Measurements from ENCODE around the gene RAB11FIP5. TPM values are rescaled to one million over a fixed set of nuclear protein-coding genes. Genes with fewer than 3 reads are reported as not detected.

The RAB11FIP5 gene
- total and polyA plus RNA-seq, 2 donors from 2014 or later: 49.6 to 57.1 TPM

DNA sequence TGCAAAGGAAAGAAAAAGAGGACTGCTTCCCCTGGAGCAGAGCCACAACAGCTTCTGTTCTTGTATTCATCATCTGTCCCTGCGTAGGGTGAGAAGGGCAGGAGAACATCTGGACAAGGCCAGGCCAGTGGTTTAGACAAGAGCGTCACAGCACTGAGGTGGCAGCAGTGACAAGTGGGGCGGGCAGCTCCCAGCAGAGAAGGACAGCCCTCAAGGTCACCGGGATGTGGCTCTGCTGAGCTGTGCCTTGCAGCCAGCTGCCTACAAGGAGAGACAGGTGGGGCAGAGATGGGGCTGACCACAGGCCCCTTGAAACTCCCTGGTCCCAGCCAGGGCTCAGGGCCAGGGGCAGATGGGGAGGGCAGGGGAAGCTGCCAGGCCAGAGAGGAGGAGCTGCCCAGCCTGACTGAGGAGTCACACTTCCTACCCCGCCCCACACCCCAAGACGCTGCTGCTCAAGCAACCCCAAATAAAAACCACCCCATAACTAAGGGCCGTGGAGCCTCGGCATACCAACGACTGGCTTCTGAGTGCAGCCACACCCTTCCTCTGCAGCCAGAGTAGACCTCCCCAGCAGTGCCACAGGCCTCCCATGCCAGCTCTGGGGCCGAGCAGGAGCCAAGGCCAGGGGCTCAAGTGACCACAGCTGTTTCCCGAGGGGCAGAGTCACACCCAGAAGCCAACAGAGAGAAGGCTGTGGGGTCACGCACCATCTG lies 5.4 kb downstream of the RAB11FIP5 start:
- intact Hi-C loops (cut with DNase I): no loop called here
- H3K4me3 ChIP-seq (ENCODE audit: low read length in 3 of 3): no peak overlapping the region
- peak overlapping the region; percentile 26 to 41 for H3K27ac ChIP-seq (ENCODE audit: low read depth in 2 of 2, low read length in 2 of 2)
- no peaks in the 10 kb centered on the region for H3K27me3 ChIP-seq (ENCODE audit: control insufficient read depth, insufficient read depth, low read length)
- no peaks in the 10 kb centered on the region for H3K9me3 ChIP-seq (ENCODE audit: control insufficient read depth in 2 of 3, insufficient read depth in 1 of 3, low read length in 3 of 3)
- H3K9ac ChIP-seq (ENCODE audit: low read length in 3 of 3): peak overlapping the region in 1 of 3 donors; percentile 28
- TF ChIP-seq, protein P1, sequence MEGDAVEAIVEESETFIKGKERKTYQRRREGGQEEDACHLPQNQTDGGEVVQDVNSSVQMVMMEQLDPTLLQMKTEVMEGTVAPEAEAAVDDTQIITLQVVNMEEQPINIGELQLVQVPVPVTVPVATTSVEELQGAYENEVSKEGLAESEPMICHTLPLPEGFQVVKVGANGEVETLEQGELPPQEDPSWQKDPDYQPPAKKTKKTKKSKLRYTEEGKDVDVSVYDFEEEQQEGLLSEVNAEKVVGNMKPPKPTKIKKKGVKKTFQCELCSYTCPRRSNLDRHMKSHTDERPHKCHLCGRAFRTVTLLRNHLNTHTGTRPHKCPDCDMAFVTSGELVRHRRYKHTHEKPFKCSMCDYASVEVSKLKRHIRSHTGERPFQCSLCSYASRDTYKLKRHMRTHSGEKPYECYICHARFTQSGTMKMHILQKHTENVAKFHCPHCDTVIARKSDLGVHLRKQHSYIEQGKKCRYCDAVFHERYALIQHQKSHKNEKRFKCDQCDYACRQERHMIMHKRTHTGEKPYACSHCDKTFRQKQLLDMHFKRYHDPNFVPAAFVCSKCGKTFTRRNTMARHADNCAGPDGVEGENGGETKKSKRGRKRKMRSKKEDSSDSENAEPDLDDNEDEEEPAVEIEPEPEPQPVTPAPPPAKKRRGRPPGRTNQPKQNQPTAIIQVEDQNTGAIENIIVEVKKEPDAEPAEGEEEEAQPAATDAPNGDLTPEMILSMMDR (IDR thresholded peaks at IDR 0.05; ENCODE audit: borderline replicate concordance, extremely low read depth, insufficient read depth): no peak
- H3K4me1 ChIP-seq (ENCODE audit: control insufficient read depth in 2 of 3, insufficient read depth in 2 of 3, low read depth in 1 of 3, low read length in 3 of 3): peaks cover 0 to 57% (median 49%) of the 10 kb centered on the region in 3 donors
- H3K36me3 ChIP-seq (ENCODE audit: control insufficient read depth in 2 of 3, insufficient read depth in 3 of 3, low read length in 3 of 3): peaks cover 0 to 14% (median 4%) of the 10 kb centered on the region in 3 donors
- FAIRE-seq (no peak), DNase-seq (peak in 1 of 5 donors; percentile 56)

DNA sequence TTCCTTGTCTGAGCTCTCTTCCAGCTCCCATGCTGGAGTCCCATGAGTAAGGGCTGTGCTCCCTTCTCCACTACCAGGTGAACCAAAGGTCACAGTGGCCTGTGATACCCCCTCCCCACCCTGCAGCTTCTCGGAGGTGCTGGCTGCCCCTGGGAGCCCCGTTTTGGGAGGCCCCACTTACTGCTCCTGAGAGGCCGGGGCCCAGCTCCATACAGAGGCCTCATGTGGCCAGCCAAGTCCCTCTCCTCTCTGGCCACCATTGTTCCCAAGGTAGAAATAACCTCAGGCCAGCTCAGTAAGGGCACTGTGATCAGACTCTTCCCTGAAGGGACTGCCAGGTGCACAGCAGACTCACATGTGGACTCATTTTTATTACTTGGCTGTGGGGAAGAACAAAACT lies 6.0 kb downstream of the RAB11FIP5 start:
- H3K36me3 ChIP-seq (ENCODE audit: control insufficient read depth in 2 of 3, insufficient read depth in 3 of 3, low read length in 3 of 3): peaks cover 0 to 14% (median 4%) of the 10 kb centered on the region in 3 donors
- intact Hi-C loops (cut with DNase I): no loop called here
- TF ChIP-seq, protein P1 (IDR thresholded peaks at IDR 0.05; ENCODE audit: borderline replicate concordance, extremely low read depth, insufficient read depth): no peak
- no peaks in the 10 kb centered on the region for H3K27me3 ChIP-seq (ENCODE audit: control insufficient read depth, insufficient read depth, low read length)
- peaks cover 0 to 61% (median 54%) of the 10 kb centered on the region in 3 donors for H3K4me1 ChIP-seq (ENCODE audit: control insufficient read depth in 2 of 3, insufficient read depth in 2 of 3, low read depth in 1 of 3, low read length in 3 of 3)
- no peak overlapping the region for H3K4me3 ChIP-seq (ENCODE audit: low read length in 3 of 3)
- peak overlapping the region in 1 of 3 donors; percentile 28 for H3K9ac ChIP-seq (ENCODE audit: low read length in 3 of 3)
- FAIRE-seq (no peak), DNase-seq (peak in 1 of 5 donors; percentile 43)
- peak overlapping the region; percentile 26 to 41 for H3K27ac ChIP-seq (ENCODE audit: low read depth in 2 of 2, low read length in 2 of 2)
- H3K9me3 ChIP-seq (ENCODE audit: control insufficient read depth in 2 of 3, insufficient read depth in 1 of 3, low read length in 3 of 3): no peaks in the 10 kb centered on the region

DNA sequence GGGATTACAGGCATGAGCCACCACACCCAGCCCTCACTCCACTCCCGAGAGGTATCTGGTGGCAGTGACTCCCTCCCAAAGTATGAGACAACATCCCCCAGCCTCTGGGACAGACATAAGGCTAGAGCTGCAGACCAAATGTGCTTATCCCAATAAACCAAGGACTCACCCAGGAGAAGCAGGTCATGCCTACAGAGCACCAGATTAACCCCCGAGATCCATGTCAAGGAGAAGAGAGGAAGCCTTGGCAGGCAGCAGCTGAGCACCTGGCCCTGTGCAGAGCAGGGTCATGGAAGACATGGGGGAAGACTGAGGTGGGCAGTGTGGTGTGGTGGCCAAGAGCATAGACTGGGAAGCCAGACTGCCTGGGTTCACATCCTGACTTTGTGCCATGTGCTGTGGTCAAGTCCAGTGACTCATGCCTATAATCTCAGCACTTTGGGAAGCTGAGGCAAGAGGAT lies 7.2 kb downstream of the RAB11FIP5 start:
- FAIRE-seq: no peak
- H3K4me3 ChIP-seq (ENCODE audit: low read length in 3 of 3): no peak overlapping the region
- H3K27me3 ChIP-seq (ENCODE audit: control insufficient read depth, insufficient read depth, low read length): no peaks in the 10 kb centered on the region
- intact Hi-C loops (cut with DNase I): no loop called here
- DNase-seq: peak in 1 of 5 donors; percentile 46
- TF ChIP-seq, protein P1 (IDR thresholded peaks at IDR 0.05; ENCODE audit: borderline replicate concordance, extremely low read depth, insufficient read depth): no peak
- no peak overlapping the region for H3K9ac ChIP-seq (ENCODE audit: low read length in 3 of 3)
- H3K36me3 ChIP-seq (ENCODE audit: control insufficient read depth in 2 of 3, insufficient read depth in 3 of 3, low read length in 3 of 3): peaks cover 0 to 14% (median 4%) of the 10 kb centered on the region in 3 donors
- H3K4me1 ChIP-seq (ENCODE audit: control insufficient read depth in 2 of 3, insufficient read depth in 2 of 3, low read depth in 1 of 3, low read length in 3 of 3): peaks cover 0 to 55% (median 48%) of the 10 kb centered on the region in 3 donors
- no peaks in the 10 kb centered on the region for H3K9me3 ChIP-seq (ENCODE audit: control insufficient read depth in 2 of 3, insufficient read depth in 1 of 3, low read length in 3 of 3)
- no peak overlapping the region for H3K27ac ChIP-seq (ENCODE audit: low read depth in 2 of 2, low read length in 2 of 2)

Measured in kidney (tissue), 14 donors.